COLO668 (cell line): Measurements from ENCODE around the gene IRS1.

Experiments
- DNase-seq: peaks from one replicate; lab custom pipeline; 2025; ENCODE audit not compliant: unreplicated experiment; lab: John Stamatoyannopoulos, UW

Gene IRS1

DNA sequence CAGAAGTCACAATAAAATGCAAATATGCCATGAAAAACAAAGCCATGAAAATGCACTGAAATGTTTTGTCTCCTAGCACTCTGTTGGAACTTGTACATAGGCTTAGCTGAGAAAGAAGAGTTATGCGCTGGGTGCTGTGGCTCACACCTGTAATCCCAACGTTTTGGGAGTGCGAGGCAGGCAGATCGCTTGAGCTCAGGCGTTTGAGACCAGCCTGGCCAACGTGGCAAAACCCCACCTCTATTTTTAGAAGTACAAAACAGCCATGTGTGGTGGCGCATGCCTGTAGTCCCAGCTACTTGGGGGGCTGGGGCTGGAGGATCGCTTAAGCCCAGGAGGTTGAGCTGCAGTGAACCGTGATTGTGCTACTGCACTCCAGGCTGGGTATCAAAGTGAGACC lies 39.9 kb downstream of the IRS1 start:
- DNase-seq = no peak

DNA sequence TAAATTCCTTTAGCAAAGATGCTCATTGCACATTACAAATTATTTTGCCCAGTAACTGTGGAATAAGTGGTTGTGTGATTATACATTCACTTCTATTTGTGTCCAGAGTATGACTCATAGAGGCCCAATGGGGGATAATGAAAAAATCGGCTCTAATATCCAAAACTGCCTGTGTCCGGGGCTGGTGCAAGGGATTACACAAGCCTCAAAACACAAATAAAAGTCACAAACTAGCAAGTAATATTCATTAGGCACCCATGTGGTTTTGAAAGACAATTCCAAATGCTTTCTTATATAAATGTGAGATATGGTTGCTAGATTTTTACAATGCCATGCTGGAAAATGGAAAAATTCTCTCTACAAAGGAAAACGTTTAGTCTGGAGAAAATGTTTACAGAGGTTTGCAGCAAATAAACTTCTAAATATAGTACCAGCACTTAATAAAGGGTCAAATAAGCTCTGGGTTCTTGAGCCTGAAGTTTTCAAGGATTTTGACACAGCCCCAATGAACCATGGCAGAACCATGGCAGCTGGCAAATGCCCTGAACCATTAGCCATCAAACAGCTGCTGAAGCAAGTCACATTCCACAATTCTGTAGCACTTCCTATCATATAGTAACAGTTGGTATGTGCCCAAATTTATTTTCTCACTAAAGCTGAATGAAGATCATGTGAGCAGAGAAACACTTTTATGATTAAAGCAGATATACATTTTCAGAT lies 40.5 kb downstream of the IRS1 start:
- no peak for DNase-seq

DNA sequence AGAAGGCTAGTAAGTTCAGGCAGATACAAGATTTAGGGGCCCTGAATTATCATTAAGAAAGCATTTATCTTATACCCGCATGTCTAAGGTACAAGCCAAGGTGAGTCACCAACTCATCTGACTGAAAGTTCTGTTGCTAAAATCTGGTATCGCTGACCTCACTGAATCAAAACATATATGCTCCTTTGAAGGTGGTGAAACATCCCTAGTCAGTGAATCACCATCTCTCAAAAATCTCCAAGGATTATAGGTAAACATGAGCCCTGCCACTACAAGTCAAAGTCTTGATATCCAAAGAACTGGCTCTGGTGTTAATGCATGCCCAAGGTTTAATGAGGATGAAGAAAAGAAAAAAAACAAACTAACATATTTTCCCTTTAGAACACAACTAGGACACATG lies 43.5 kb downstream of the IRS1 start:
- no peak for DNase-seq

GRCh38 chr2:226755631-226756030 lies 44.0 kb downstream of the IRS1 start:
- no peak for DNase-seq

- no peak for DNase-seq
Observed at GRCh38 chr2:226754821-226755604, 44.6 kb downstream of the IRS1 start.

DNA sequence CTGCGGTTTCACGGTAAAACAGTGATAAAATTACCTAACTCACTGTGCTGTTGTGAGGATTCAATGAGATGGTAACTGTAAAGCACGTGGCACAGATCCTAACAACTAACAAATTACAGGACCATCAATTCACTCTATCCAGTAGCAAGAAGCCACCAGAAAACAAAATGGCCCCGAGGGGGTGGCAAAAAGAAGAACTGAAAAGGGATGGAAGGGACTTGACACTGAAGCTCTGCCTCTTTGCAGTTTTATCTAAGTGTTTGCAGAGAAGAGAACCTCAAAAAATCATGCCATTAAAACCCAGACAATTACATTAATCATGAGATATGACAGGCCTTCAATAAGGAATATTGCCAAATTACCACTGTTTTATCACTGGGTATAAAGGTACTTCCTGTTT lies 46.7 kb downstream of the IRS1 start:
- no peak for DNase-seq

DNA sequence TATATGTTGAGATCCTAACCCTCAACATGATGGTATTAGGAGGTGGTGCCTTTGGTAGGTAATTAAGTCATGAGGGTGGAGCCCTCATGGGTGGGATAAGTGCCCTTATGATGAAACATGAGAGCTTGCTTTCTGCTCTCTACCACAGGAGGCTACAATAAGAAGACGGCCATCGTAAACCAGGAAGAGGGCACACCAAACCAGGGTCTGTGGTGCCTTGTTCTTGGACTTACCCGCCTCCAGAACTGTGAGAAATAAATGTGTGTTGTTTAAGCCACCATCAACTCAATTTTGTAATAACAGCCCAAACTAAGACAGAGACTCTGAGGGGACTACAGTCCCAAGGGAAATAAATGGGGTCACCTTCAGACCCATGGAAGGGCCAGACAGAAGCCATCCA lies 52.3 kb downstream of the IRS1 start:
- no peak for DNase-seq

GRCh38 chr2:226746196-226746800 lies 53.3 kb downstream of the IRS1 start:
- no peak for DNase-seq

GRCh38 chr2:226743915-226744314 lies 55.7 kb downstream of the IRS1 start:
- DNase-seq = no peak

DNA sequence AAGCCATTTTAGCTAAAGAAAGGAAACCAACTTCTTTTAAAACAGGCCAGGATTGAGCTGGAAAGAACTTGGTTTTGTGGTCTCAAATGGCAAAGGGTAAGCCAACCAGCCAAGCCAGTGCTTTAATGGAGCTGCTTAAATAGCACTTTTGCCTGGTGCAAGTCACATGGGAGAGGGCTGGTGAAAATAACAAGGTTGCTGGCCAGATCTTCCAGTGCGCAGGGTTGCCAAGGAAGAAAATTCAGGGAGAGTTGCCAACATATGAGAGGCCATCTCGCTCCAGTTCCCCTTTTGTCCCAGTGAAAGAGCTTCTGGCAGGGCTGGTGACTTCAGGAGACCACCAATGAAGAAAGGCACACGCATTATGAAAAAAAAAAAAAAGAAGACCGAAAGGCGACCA lies 57.3 kb downstream of the IRS1 start:
- DNase-seq = no peak

- no peak for DNase-seq
Observed at GRCh38 chr2:226740039-226740648, 59.5 kb downstream of the IRS1 start.

- DNase-seq = no peak
Observed at GRCh38 chr2:226739545-226740030, 60.0 kb downstream of the IRS1 start.

- no peak for DNase-seq
Observed at GRCh38 chr2:226738821-226739544, 60.6 kb downstream of the IRS1 start.

GRCh38 chr2:226738191-226738820 lies 61.3 kb downstream of the IRS1 start:
- DNase-seq = no peak

GRCh38 chr2:226736382-226736781 lies 63.2 kb downstream of the IRS1 start:
- DNase-seq = no peak

GRCh38 chr2:226733927-226734564 lies 65.6 kb downstream of the IRS1 start:
- DNase-seq = no peak

DNA sequence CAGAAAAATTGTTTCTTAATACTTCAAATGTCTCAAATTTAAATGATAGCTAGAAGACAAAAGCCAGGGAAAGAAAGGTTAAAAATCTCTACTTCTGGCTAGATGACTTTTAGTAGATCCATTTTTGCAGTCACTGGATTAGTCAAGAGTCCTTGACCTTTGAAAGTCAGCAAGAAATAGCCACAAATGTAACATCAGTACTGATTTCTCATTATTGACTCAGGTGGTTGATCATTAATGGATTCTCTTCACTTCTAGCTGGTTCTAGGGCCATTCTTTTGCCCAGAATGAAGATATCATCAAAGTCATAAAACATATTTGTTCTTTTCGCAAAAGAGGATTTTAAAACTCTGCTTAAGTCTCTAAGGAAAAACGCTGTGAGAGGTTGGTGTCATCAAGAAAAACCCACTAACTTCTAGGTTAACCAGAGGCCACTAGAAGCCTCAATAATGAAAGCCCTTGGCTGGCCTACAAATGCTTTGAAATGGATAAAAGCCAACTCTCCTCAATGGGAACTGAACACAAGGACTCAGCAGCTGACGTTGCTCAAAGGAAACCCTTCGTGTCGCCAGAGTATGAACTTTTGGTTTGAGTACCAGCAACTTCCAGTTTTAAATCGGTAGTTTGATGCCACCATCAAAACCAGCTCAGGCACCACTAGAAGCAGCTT lies 66.3 kb downstream of the IRS1 start:
- DNase-seq = no peak

GRCh38 chr2:226732478-226733188 lies 67.0 kb downstream of the IRS1 start:
- DNase-seq = no peak

DNA sequence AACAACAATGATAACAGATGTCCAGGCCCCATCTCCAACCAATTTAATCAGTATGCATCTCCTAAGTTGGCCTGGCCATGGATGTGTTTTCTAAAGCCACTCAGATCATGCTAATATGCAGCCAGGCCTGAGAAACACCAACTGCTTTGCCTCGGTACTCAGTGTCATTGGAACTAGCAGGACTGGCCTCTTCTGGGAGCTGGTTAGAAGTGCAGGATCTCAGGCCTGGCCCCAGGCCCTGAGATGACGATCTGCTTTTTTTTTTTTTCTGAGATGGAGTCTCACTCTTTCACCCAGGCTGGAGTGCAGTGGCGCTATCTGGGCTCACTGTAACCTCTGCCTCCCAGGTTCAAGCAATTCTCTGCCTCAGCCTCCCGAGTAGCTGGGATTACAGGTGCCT lies 69.1 kb downstream of the IRS1 start:
- no peak for DNase-seq
